GM19438 (cell line): Measurements from ENCODE around the gene ROGDI.
"Not testable (repeated sequence)": the region's sequence is repeated elsewhere in the genome, so short reads cannot be mapped to it uniquely, and the experiment has no call there.

Experiments
- ATAC-seq: cut with Tn5 transposase; IDR thresholded peaks from one replicate; pipeline ENCODE4 v1.9.1; 2021; ENCODE audit warnings: low read depth; ENCODE audit not compliant: unreplicated experiment

The ROGDI gene

DNA sequence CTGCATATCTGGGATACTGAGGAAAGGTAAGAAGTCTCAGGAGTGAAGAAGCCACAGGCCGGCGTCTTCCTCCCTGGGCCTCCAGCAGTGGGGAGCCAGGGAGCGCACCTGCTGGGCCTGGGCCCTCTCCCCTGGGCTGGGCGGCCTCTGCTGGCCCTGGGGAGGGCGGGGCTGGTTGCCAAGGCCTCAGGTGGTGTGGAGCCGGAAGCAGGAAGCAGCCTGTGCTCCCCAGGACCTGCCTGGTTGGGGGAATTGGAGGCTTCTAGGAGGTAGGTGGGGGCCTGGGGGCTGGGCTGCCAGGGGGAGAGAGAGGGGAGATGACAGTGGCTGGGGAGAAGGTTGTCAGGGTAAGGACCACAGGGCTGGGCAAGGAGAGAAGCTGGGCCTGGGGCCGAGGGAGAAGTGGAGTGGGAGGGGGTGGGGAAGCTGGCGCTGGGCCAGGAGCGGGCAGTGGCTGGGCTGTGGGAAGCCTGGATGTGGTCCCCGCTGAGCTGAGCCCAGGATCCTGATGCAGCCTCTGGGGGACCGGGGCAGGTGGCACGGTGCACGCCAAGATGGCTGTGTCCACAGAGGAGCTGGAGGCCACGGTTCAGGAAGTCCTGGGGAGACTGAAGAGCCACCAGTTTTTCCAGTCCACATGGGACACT, 7.1 kb downstream of the ROGDI start, which contains the start of gene SMIM22:
TSS of gene SMIM22 (plus strand) at position 189 of the 647 bp plus-strand sequence. CDS start at position 555, 366 bp downstream.
- ATAC-seq: no peak

GRCh38 chr16:4792951-4793513, 9.4 kb downstream of the ROGDI start:
- ATAC-seq: no peak

- no peak for ATAC-seq
These were observed 11.6 kb downstream of the ROGDI start for GRCh38 chr16:4790871-4791270.

GRCh38 chr16:4790261-4790660, 12.2 kb downstream of the ROGDI start:
- no peak for ATAC-seq

DNA sequence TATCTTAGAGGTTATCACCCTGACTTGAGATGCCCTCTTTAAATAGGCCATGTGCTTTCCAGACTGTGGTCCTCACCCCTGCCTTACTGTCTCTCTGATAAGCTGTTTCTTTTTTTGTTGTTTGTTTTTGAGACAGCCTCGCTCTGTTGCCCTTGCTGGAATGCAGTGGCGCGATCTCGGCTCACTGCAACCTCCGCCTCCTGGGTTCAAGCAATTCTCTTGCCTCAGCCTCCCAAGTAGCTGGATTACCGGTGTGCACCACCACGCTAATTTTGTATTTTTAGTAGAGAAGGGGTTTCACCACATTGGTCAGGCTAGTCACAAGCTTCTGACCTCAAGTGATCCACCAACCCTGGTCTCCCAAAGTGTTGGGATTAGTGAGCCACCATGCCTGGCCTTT, 13.5 kb downstream of the ROGDI start:
- no peak for ATAC-seq

DNA sequence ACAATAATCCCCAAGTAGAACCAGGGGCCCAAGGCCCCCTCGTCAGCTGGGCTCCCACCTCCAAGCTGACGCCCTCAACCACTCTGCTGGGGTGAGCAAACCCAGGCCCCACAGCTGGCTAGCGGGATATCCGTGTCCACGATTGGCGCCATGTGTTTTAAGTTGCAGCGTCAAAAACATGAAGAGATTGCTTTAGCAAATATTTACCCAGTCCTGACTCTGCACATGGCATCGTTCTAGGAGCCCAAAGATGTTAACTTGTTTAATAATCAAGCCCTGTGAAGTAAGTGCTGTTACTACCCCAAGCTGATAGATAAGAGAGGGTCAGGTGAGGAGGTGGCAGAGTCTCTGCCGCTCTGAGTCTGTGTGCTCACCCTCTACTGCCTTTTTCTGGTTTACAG, 13.9 kb downstream of the ROGDI start:
- ATAC-seq: no peak

- ATAC-seq: no peak
These were observed 14.6 kb downstream of the ROGDI start, which contains the start of gene SEPTIN12 for GRCh38 chr16:4787627-4788482. Gene SEPTIN12 (minus strand): TSS chr16:4788345. CDS start chr16:4787645, 700 bp downstream.

DNA sequence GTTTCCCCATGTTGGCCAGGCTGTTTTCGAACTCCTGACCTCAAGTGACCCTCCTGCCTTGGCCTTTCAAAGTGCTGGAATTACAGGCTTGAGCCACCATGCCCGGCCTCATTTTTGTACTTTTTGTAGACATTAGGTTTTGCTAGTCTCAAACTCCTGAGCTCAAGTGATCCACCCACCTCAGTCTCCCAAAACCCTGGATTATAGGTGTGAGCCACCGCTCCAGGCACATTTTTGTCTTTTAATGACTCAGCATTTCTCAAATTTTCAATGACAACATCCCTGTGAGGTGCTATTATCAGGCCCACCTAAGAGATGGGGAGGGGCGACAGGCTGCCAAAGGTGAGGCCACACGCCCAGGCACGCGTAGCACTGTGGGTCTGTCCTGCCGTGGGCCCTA, 15.4 kb downstream of the ROGDI start:
- ATAC-seq: no peak

GRCh38 chr16:4785758-4786433, 16.5 kb downstream of the ROGDI start:
- ATAC-seq: no peak

GRCh38 chr16:4784444-4784987, 17.9 kb downstream of the ROGDI start:
- ATAC-seq: not testable (repeated sequence)

DNA sequence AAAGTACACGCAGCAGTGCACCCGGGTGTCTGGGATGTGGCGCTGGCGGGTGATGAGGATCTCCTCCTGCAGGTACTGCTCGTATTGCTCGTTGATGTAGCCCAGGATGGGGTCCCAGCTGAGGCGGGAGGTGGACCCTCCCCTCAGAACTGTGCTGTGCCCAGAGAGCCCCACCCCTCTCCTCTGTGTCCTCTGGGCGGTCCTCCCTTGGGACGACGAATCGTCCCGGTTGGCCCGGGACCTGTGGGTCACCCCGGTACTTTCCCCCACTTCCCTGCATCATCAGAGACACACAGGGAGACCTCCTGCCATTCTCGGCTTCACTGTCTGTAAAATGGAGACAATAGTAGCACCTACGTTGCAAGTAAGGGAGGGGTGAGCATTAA, 18.5 kb downstream of the ROGDI start:
- ATAC-seq: no peak

DNA sequence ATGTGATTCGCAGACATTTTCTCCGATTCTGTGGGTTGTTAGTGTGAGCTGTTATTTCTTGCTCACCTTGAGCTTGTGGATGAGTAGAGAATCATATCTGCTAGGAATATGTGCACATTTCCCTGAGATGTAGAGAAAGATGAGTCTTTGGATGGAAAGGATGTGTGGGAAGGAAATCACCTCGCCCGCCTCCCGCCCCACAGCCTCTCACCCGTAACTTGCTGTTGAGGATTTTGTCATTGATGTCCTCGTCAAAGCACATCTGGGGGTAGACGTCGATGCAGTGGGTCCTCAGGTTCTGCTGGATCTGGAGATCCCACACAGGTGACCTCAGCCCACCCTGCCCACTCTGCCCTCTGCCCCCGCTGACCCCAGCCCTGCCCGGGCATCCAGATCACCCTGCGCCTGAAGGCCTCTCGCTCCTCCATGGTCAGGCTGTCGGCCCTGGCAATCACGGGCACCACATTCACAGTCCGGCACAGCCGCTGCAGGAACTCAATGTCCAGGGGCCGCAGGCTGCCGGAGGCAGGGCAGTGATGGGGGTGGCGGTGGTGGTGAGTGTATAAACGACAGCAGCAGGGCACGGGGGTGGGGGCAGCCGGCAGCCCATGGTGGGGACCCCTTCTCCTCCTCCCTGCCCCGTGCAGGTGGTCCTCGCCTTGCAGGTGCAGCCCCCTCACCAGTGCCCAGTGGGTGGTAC, 19.0 kb downstream of the ROGDI start:
- no peak for ATAC-seq

DNA sequence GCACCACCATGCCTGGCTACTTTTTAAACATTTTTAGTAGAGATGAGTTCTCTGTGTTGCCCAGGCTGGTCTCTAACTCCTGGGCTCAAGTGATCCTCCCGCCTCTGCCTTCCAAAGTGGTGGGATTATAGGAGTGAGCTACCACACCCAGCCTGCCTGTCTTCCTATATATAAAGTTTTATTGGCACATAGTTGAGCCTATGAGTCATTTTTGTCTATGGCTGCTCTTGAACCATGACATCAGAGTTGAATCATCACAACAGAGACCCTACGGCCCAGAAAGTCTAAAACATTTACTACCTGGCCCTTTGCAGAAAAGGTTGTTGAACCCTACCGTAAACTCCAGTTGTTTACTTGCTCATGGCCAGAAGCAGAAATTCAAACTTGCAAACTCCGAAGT, 22.2 kb downstream of the ROGDI start:
- ATAC-seq: no peak

GRCh38 chr16:4778050-4778392, 24.4 kb downstream of the ROGDI start:
- no peak for ATAC-seq

DNA sequence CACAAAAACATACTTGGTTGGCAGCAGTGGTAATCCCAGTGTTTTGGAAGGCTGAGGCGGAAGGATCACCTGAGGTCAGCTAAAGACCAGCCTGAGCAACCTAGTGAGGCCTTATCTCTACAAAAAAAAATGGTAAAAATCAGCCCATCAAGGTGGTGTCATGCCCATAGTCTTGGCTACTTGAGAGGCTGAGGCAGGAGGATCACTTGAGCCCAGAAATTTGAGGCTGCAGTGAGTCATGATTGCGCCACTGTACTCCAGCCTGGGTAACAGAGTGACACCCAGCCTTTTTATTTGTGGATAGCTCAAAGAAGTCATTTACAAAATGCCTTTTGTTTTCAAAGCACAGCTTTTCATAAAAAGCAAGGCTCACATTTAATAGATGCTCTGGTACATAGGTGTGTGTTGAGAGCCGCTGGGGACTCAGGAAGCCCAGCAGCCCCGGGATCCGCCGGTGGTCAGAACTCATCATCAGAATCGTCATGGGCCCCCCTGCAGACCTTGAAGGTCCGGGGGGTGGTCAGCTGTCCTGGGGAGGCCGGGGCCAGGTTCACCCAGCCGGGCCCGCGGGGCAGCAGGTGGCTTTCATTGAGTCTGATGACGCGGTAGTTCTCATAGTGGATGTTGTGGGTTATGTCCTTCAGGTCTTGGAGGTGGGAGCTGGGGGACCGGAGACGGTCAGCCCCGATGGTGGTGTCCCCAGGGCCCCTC, 24.9 kb downstream of the ROGDI start:
- ATAC-seq: no peak

DNA sequence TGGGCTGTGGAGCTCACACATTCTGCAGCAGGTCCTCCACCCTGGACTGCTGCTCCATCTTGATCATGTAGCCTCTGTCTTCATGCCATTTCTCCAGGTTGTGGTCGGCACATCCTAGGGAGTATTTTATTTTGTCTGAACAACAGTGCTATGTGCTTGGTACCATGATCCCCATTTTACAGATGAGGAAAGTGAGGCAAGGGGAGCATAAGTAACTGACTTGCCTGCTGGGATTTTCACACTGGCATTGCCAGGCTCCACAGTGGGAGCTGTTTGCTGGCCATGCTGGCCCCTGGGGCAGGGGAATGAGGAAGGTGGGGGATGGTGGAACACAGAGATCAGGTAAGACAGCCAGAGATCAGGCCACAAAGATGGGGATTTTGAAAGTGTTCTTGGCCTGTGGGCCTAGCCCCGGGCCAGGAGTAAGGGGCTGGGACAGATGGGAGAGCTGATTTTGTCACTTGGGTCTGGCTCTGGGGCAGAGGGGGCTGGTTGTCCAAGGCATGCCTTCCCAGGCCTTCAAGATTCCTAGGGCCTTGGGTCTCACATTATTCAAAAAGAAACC, 26.2 kb downstream of the ROGDI start:
- ATAC-seq: no peak

- ATAC-seq: no peak
These were observed 27.4 kb downstream of the ROGDI start for GRCh38 chr16:4775005-4775404.

DNA sequence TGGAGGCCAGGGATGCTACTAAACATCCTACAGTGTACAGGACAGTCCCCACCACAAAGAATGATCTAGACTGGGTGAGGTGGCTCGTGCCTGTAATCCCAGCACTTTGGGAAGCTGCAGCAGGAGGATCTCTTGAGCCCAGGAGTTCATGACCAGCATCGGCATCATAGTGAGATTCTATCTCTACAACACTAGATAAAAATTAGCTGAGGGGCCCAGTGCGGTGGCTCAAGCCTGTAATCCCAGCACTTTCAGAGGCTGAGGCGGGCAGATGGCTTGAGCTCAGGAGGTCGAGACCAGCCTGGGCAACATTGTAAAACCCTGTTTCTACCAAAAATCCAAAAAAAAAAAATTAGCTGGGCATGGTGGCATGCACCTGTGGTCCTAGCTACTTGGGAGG, 30.1 kb downstream of the ROGDI start:
- ATAC-seq: no peak

DNA sequence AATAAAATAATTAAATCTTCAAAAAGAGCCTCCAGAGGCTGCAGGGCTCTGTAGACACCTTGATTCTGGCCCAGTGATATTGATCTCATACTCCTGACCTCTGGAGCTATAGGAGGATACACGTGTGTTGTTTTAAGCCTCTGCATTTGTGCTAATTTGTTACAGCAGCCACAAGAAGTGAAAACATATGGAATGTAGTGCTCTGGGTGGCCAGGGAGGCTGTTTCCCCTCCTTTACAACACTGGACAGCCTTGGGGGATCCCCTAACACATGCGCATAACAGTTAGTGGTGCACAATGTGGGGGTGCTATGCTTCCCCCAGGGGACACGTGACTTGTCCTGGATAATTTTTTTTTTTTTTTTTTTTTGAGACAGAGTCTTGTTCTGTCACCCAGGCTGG, 30.8 kb downstream of the ROGDI start:
- no peak for ATAC-seq
